ENCODE measurements around the gene CELF2. TPM values are rescaled to one million over a fixed set of nuclear protein-coding genes. Genes with fewer than 3 reads are reported as not detected.
"Not testable (repeated sequence)": the region's sequence is repeated elsewhere in the genome, so short reads cannot be mapped to it uniquely, and the experiment has no call there.

Gene CELF2
- total and polyA plus RNA-seq, 10 donors, result 13.5 to 180 (median 105) TPM

DNA sequence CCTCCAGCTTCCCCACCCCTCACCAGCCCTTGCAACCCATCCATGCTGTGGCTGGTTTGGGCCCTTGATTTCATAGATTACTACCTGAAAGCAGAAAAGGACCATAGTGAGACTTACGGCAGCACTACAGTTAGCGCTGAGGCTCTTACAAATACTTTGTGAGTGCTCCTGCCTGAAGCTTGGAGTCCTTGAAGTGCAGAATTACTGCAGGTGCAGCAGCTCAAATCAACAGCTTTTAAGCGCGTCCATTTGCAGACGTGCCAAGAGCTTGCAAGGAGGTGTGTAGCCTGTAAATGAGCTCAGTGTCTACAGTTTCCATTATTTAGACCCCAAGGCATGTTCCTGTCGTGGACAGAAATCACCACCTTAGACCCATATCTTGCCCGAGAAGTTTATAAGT, 103.0 kb downstream of the CELF2 start:
- 88 to 94% (median 93%) methylated on average over 7 of the region's 7 CpGs for WGBS, 5 donors
- Histone ChIP-seq H3K4me3 (no peak overlapping the region), H3K27me3 (replicated peaks in 1 of 7) (no peaks in the 10 kb centered on the region), H3K36me3 (no peaks in the 10 kb centered on the region), H3K4me1 (no peaks in the 10 kb centered on the region), H3K9me3 (peaks cover 0 to 16% (median 9%) of the 10 kb centered on the region in 8 donors), H3K27ac (no peak overlapping the region)
- DNase-seq, result no peak
- intact Hi-C loops (cut with DNase I; ENCODE audit: low total_unique reads), result no loop called here
- TF ChIP-seq POLR2AphosphoS5 (IDR thresholded peaks at IDR 0.05) (no peak), POLR2A (IDR thresholded peaks at IDR 0.05) (no peak), CTCF (IDR thresholded peaks at IDR 0.05 in 8 of 11, conservative IDR thresholded peaks at IDR 0.05 in 3 of 11) (no peak)

DNA sequence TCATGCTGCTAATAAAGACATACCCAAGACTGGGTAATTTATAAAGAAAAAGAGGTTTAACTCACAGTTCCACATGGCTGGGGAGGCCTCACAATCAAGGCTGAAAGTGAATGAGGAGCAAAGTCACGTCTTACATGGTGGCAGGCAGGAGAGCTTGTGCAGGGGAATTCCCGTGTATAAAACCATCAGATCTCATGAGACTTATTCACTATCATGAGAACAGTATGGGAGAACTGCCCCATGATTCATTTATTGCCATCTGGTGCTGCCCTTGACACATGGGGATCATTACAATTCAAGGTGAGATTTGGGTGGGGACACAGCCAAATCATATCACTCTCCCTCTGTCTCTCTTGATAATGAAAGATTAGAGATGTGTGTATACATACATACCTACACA, 106.2 kb downstream of the CELF2 start:
- H3K4me1 ChIP-seq; intact Hi-C loops (cut with DNase I; ENCODE audit: low total_unique reads); H3K36me3 ChIP-seq; H3K27ac ChIP-seq; H3K4me3 ChIP-seq; H3K27me3 ChIP-seq (replicated peaks in 1 of 7); DNase-seq: not testable (repeated sequence)
- WGBS, 5 donors, result 30 to 74% (median 49%) methylated on average over 2 of the region's 2 CpGs
- peaks cover 0 to 23% (median 9%) of the 10 kb centered on the region in 8 donors for H3K9me3 ChIP-seq

DNA sequence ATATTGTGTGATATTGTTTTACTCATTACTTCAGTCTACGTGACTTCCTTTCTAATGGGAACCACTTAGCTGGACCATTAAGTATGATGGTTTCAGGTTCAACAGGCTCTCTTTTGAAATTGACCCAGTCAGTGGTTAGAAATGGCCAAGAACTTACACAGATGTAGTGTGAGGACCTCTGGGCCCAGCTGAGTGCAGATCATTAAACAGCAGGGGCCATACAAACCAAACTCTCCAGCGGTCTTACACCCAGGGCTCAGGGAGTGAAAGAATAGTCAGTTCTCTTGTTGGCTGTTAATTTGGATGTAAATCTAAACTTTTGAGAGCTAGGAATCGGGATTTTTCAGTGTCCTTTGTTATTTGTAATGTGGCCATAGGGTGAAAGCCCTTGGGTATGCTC, 107.3 kb downstream of the CELF2 start:
- no peak overlapping the region for H3K27ac ChIP-seq
- WGBS, 5 donors, result 90 to 96% (median 92%) methylated on average over 3 of the region's 3 CpGs

GRCh38 chr10:11127017-11127416, 109.3 kb downstream of the CELF2 start:
- H3K9me3 ChIP-seq, result peaks cover 0 to 23% (median 9%) of the 10 kb centered on the region in 8 donors
- H3K27ac ChIP-seq; DNase-seq; H3K36me3 ChIP-seq; H3K27me3 ChIP-seq (replicated peaks in 1 of 7); H3K4me3 ChIP-seq; intact Hi-C loops (cut with DNase I; ENCODE audit: low total_unique reads); H3K4me1 ChIP-seq: not testable (repeated sequence)
- WGBS, 5 donors, result 93 to 99% (median 96%) methylated on average over 4 of the region's 4 CpGs

More for the DNA sequence above, 107.3 kb downstream of the CELF2 start:
- Histone ChIP-seq H3K27me3 (replicated peaks in 1 of 7) (no peaks in the 10 kb centered on the region), H3K36me3 (no peaks in the 10 kb centered on the region), H3K9me3 (peaks cover 0 to 23% (median 9%) of the 10 kb centered on the region in 8 donors), H3K4me1 (no peaks in the 10 kb centered on the region), H3K4me3 (no peak overlapping the region)
- TF ChIP-seq CTCF (IDR thresholded peaks at IDR 0.05 in 8 of 11, conservative IDR thresholded peaks at IDR 0.05 in 3 of 11) (no peak), POLR2A (IDR thresholded peaks at IDR 0.05) (no peak), POLR2AphosphoS5 (IDR thresholded peaks at IDR 0.05) (no peak)
- intact Hi-C loops (cut with DNase I; ENCODE audit: low total_unique reads), result no loop called here
- DNase-seq, result no peak

DNA sequence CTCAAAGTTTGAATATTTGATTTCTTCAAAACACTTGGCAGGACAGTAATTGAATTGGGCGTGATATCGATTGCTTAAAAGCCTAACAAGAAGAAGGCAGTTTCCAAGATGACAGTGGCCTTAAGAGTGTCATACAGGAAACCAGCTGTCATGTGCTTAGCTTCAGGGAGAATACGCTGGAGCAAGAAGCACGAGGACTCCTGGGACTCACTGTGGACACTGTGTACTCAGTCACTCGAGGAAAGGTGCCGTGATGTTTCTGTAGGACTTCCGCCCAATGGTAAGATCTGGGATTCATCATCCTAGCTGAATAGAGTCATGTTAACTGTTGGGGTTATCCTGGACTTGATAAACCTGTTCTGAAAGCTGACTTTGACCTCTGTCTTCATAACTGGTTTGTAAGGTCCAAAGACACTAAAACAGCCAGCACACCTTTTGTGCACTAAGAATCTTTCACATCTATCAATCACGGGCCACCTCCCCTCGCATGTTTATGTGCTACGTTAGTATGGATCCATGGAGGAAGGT, 113.5 kb downstream of the CELF2 start:
- H3K9me3 ChIP-seq, result peaks cover 0 to 7% (median 0%) of the 10 kb centered on the region in 8 donors
- TF ChIP-seq CTCF (IDR thresholded peaks at IDR 0.05 in 8 of 11, conservative IDR thresholded peaks at IDR 0.05 in 3 of 11) (no peak), POLR2A (IDR thresholded peaks at IDR 0.05) (no peak), POLR2AphosphoS5 (IDR thresholded peaks at IDR 0.05) (no peak)
- H3K27me3 ChIP-seq (replicated peaks in 1 of 7), result no peaks in the 10 kb centered on the region
- intact Hi-C loops (cut with DNase I; ENCODE audit: low total_unique reads), result no loop called here
- H3K4me3 ChIP-seq, result no peak overlapping the region
- 82 to 87% (median 85%) methylated on average over 10 of the region's 10 CpGs for WGBS, 5 donors
- no peak for DNase-seq
- no peaks in the 10 kb centered on the region for H3K4me1 ChIP-seq
- H3K36me3 ChIP-seq, result no peaks in the 10 kb centered on the region
- no peak overlapping the region for H3K27ac ChIP-seq

Data from spleen (tissue), 11 donors.